NCI-H1048 (cell line): ENCODE data around the gene EPHB2.

Experiments
- DNase-seq: peaks from one replicate; lab custom pipeline; 2025; lab: John Stamatoyannopoulos, UW

EPHB2 gene

DNA sequence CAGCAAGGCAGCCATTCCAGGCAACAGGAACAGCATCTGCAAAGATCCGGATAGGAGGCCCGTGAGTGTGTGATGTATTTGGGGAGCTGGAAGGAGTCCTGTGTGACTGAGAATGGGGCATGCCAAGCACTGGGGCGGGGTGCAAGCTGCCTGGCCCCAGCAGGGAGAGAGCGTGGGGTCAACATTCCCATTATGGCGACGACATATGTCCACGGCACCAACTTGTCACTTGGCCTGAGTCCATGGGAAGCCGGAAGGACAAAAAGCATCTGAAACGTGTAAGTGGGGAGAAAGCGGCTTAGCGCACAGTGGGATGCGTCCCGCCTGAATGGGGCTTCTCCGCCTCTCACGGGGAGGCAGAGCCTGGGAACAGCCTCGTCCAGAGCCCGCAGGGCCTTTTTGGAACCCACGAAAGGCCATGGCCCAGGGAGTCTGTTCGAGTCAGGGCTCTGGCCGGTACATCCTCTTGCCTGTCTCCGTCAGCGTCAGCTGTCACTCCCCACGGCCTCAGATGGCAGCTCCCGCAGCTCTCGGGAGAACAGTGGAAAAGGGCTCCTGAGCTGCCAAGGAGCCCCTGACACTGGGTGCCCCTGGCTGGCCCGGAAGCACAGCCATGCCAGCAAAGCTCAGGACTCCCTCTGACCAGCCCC is 12.4 kb downstream of the EPHB2 start:
- DNase-seq, result no peak

DNA sequence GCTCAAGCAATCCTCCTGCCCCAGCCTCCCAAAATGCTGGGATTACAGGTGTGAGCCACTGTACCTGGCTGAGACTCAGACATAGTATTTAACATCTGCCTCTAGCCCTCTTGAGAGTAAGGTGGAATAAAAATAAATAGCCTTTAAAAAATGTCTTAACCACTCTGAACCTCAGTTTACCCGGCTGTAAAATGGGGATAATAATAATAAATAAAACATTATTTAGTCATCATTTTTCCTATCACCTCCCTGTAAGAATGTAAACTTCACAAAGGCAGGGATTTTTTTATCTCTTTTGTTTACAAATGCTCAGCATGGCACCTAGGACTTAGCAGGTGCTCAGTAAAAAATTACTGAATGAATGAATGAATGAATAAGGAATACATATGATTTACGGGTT is 17.2 kb downstream of the EPHB2 start:
- DNase-seq, result no peak

DNA sequence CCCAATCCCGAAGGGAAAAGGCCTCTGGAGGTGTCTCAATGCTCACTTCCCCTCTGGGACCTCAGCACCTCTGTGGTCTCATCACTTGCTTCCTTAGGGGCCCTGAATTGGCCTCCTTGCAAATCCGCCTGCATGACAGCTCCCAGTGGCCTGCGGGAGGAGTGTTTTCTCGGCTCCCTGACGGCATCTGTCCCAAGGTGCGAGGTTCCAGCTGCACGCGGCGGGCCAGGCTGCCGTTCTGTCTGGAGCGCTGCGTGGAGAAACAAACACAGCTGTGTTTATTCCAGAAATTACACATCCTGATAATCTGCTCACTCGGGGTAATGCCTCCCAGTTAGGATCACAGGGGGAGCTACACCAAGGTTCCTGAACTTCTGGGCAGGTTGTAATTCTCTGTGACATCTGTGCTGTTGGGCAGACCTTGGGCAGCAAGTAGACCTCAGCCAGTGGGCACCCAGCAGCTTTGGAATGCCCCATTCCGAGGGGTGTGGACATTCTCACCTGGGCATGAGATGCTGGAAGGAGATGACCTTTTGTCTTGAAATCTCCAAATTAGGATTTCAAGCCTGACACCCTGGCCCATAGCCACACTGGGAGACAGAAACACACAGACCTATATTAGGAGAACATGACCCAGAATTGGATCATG is 18.2 kb downstream of the EPHB2 start:
- DNase-seq, result no peak

DNA sequence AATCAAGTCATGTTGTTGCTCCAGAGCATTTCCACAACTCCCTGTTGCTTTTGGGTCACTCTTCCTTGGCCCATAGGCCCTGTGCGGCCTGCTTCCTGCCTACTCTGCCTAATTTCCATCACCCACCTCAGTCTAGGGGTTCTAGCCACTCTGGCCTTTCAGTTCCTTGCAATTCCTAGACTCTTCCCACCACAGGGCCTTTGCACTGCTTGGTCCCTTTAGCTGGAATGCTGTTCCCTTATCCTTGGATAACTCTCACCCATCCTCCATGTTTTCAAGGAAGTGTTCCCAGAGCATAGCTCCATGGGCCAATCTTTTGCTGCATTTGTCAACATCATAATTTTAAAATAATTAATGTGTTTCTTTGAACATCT is 18.7 kb downstream of the EPHB2 start:
- DNase-seq, result no peak

DNA sequence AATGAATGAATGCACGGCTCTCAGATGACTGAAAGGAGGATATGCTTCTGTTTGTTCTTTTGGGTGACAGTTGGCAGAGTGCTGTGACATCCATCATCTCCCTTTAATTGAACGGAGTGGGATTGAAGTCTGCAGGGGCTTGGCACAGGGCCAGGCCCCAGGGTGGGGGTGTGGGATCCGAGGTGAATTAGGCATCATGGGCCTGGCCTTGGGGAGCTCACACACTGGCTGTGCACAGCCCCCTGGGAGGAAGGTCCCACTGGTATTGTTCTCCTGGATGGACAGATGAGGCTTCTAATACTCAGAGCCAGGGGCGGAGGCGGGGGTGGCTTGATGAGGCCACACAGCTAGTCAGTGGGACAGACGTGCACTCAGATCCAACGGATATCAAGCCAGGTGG is 19.3 kb downstream of the EPHB2 start:
- no peak for DNase-seq

DNA sequence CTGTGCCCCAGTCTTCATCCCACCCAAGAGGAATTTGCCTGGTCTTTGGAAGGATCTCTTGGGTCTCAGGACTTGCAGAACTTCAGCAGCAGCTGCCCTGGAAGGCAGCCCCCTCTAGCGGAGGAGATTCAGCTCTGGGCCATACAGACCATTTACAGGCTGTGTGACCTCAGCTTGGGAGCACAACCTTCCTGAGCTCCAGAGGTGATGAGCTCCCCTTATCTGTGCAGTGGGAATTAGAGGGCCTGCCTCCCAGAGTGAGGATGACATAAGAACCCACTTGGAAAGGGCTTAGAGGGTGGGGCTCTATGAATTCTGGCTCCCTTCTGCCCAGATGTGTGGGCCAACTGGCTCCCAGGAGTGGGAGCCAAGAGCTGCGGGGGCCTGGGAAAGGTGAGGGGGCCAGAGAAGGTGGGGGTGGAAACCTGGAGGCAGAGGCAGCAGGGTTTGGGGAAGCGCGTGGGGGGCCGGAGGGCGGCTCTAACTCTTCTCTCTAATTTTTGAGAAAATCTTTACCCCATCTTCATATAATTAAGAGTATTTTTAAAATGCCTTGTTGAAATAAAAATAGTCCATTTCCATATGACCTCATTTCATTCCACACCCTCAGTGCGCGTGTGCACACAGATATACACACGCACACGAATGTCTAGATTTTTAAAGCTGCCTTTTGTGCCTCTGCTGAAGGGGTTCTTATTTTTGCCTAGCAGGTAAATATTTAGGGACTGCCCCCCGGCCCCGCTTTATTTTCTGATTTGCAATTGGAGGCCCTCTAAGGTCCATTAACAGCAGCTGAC is 21.5 kb downstream of the EPHB2 start:
- DNase-seq, result no peak

DNA sequence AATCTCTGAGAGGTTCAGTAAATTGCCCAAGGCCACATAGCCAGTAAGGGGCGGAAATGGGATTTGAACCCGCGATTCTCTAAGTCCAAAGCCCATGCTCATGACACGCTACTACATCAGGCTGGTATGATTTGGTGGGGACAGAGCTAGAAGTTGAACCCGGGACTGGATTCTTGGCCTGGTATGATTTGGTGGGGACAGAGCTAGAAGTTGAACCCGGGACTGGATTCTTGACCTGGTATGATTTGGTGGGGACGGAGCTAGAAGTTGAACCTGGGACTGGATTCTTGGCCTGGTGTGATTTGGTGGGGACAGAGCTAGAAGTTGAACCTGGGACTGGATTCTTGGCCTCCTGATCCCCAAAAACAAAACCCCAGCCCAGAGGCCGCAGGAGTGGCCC is 23.0 kb downstream of the EPHB2 start:
- no peak for DNase-seq

DNA sequence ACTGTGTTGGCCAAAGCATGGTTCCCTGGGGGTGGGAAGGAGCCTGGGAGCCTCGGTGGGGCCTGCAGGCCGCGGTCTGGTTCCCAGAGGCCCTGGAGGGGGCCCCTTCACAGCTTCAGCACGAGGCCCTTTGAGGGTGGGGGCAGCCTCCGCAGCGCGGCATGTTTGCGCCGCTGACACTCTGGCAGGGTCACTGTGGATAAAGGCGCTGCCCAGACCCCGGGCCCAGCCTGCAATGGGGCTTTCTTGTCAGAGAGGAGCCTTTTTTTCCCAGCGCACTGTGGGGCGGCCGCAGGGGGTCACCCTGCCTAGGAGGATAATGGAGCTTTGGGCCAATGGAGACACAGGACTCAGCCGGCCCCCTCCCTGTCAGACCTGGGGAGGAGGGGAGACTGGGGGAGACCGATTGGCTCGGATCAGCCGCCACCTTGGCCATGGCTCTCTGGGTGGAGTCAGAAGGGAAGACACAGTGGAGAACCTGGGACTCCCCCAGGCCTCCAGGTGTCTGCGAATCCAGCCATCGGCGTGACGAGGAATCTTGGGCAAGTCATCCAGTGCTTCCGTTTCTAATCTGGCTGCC is 26.0 kb downstream of the EPHB2 start:
- no peak for DNase-seq

DNA sequence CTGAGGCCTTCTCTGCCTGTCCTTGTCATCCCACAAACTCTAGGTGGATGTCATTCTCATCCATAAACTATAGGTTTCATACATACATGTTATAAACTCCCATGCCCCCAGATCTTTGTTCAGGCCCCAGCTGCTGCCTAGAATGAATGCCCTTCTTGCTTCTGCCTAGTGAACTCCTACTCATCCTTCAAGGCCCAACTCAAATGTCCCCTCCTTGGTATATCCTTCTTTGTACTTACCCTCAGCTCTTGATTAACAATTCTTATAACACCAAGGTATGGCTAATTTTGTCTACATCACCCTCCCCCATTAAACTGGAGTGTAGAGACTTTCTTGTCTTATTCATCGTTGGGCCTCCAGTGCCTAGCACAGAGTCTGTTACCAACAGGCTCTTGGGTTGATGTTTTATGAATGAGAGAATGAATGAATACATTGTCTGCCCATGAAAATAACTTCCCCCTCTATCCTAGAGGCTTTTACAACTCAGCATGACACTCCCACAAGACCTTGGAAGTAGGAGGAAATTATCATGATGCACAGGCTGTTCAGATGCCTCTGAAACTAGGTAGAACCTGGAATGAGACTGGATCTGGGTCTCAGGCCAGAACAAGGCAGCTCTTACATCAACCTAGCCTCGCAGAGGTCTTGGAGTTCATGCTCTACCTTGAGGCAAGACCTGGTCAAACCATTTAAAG is 26.9 kb downstream of the EPHB2 start:
- no peak for DNase-seq

DNA sequence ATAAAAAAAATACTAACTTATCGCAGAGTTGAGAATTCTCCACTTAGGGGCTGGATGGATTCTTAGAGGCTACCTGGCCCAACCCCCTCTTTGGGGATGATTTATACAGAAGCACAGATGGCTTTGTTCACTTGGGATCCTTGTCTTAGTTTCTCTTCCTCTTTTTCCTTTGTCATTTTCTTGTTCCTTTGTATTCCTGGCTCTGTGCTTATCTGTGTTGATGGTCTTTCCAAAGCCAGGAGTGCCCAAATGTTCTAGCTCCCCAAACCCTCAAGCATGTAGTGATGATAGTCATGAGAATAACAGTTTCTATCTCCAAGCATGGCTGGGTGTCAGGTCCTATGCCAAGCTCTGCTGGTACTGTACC is 27.4 kb downstream of the EPHB2 start:
- DNase-seq, result no peak

DNA sequence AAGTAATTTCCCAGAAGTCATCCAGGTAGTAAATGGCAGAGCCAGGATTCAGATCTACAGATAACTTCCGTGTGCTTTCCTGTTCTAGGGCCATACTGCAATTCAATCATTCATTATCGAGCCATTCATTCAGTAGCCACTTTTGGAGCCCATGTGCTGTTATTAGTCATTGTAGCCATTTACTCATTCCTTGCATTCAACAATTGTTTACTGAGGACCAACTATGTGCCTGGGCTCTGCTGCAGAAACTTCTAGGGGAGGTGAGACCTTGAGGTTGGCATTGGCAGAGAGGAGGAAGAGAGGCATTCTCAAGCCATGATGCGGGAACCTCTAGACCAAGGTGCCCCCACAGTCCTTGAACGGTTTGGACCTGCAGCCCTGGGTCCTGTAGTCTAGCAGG is 27.9 kb downstream of the EPHB2 start:
- no peak for DNase-seq

DNA sequence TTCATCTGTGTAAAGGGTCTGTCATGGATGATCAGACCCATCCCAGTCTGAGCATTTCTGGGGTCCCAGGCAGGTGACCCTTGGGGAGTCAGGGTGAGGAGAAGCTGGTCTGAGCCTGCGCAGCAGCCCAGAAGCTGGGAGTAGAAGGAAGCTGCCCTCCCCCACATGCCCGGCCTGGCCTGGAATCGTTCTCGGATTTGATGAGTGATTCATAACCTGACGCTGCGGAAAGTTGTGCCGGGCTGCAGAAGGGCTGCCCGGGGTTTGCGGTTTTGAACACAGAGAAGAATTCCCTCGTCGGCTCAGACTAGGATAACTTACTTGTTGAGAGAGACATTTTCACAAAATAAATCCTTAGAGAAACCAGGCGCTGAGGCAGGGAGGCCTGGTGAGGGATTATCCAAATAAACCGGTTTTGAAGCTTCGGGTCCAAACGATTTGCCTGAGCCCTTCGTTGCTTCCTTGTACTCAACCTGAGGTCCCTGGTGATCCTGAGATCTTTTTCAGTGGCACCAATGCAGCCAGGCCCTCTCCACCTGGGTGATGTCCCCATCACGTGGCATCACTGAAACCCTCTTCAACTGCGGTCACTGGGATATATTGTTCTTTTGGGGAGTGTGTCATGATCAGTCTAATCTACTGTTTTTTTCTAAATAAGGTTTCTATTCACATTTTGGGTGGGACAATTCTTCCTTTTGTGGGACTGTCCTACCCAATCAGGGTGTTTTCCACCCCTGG is 29.2 kb downstream of the EPHB2 start:
- no peak for DNase-seq

DNA sequence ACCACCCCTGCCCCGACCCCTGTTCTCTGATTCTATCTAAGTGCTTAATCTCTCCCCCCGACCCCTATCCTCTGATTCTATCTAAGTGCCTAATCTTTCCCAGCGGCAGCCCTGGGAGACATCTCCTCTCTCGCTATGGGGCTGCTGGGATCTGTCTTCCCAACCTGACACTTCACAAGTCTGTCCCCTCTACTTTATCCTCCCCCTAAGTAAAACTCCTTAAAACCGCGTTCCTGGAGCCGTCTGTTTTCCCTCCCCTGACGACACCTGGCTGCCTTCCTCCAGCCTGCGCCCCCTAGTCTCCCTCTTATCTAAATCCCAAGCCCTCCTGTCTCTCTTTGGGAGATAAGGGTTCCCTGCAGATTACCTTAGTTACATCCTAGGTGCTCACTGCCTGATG is 30.5 kb downstream of the EPHB2 start:
- no peak for DNase-seq

DNA sequence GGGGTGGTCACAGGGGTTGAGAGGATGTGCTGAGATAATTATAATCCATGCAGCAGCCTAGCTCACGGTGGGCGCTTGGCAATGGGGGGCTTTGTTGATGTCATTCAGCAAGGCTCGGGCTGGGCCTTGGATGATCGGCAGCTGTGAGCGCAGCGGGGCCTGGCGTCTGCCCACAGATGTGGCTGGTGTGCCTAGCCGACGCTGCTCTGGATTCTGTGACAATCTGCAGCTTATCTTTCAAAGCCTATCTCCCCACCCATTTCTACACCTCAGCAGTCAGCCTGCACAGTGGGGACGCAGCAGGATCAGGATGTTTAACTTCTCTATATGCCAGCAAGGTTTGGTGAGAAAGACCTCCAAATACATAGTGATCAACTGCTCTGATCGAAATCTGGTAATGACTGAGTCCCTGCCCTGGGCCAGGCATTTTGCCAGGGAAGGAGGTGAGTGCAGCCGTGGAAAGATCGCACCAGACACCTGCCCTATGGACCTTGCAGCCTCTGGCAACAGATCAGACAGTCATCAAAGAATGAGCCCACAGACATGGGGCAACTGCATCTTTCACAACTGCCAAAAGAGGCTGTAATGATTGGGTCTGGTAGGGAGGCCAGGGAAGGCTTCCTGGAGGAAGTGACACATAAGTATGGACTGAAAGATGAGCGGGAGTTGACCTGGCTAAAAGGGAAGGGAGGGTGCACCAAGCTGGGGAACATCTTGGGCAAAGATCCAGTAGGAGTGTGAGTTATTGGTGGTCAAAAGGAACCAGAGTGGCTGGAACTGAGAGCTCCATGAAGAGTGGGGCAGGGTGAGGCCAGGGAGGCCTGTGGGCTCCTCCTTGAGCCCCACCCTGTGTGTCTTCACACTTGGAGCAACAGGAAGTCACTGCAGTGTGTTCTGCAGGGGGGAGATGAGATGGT is 35.3 kb downstream of the EPHB2 start:
- DNase-seq, result no peak

DNA sequence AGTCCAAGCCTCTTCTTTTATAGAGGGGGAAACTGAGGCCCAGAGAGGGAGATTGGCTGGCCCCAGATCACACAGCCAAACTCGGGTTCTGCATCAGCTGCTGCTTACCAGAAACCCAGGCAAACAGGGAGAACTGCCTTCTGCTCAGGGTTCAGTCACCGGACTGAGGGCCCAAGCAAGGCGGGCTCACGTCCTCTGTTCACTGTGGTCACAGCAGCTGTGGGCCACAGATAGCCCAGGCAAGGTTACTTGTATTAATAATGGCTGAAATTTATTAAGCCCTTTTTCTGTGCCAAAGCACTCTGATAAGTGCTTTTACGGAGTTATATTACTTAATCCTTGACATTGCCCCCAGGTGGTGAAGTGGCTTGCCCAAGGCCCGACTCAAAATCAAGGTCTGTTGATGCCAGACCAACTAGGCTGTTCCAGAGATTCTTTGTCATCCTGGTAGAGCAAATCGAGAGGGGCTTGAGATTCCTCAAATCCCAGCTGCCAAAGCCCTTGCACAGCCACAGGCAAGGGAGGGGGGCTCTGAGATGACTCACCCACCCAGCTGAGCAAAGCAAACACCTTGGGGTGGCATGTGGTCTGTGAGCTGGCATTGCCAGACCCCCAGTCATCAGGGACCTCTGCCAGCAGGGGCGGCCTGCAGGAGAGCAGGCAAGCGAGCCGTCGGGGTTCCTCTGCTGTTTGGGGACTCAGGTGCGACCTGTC is 36.5 kb downstream of the EPHB2 start:
- DNase-seq, result no peak

DNA sequence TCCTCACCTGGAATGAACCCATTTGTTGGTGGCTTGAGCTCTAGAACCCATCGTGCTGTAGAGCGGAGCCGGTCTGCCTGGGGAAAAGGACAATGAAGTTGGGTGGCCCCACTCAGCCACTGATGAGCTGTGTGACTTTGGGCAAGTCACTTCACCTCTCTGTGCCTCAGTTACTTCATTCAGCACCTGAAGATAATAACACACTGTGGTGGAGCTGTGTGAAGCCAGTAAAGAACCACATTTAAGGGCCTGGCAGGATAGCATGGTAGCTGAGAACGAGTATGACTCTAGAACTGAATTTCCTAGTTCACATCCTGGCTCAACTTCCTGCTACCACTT is 37.1 kb downstream of the EPHB2 start:
- no peak for DNase-seq

DNA sequence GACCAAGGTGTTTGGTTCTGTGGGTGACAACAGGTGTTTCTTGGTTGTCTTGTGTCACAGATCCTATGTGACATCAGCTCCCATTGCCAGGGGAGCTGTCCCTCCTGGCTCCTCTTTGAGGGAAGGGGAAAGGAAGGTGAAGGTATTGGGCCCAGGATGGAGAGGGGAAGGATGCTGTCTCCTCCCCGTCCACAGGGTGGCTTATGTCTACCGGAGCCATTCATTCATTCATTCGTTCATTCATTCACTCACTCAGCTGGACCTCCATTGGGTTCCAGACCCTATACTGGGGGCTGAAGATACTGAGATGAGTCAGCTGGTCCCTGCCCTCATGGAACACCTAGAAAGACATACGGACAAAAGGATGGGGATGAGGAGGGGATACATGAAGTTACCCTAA is 38.9 kb downstream of the EPHB2 start:
- DNase-seq, result no peak

DNA sequence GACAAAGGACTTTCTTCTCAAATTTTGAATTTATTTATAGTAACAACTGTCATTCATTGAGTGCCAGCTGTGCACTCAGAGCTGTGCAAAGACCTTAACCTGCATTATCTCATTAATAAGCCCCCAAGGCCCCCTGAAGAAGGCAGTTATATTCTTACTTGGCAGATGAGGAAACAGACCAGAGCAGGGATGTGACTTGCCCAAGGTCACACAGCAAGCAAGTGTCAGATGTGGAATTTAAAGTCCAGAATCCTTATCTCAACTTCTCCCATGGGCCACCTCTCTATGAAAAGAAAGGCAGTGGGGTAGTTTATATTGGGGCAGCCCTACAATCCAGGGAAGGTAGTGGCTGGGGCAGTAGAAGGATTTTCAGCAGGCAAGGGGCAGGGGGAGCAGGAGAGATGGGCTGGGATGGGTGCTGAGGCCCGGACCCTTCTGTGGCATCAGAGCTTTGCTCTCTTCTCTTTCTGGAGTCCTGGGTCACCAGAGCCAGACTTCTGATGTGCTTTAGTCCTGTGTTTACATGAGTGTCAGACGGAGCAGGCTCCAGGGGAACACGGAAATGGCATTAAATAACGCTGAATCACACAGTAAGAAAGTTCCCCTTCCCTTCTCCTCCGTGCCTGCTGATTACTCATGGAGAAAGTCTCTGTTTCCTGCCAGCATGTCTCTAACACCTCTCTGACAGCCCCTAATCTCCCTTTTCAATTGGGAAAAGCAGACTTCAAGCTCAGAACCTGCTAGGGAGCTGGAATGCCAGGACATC is 39.5 kb downstream of the EPHB2 start:
- DNase-seq, result no peak

DNA sequence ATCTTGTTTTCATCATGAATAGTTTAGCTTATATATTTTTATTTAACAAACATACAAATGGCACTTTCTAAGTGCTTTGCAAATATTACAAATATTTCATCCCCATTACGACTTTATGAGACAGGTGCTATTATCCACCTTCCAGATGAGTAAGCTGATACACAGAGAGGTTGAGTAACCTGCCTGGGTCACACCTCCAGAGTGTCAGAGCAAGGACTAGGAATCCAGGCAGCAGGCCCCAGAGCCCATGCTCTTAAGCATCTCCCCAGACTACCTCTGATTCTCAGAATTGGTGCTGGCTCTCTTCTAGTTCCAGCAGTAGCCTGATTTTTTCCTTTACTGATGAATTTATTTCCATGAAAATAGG is 40.0 kb downstream of the EPHB2 start:
- DNase-seq, result no peak

DNA sequence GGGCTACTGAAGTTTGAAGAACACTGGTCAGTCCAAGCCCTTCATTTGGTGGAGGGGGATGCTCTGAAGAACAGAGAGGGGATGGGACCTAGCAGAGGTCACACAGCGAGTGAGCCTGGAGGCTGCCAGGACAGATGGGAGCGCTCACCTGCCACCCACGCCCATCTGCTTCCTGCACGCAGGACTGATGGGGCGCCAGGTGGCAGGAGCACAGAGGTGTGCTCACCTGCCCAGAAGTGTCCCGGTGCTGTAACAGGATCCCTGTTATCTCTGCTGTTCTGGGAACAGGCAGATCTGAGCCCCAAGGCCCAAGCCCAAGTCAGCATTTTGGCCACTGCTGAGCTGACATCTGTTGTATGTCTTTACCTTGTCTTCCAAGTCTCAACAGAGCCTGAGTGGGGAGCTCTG is 40.5 kb downstream of the EPHB2 start:
- DNase-seq, result no peak
